ENCODE results near the gene KRT4. TPM values are rescaled to one million over a fixed set of nuclear protein-coding genes. Genes with fewer than 3 reads are reported as not detected.

KRT4 gene
- total and polyA plus RNA-seq, 2 experiments from 2014 or later = not detected

DNA sequence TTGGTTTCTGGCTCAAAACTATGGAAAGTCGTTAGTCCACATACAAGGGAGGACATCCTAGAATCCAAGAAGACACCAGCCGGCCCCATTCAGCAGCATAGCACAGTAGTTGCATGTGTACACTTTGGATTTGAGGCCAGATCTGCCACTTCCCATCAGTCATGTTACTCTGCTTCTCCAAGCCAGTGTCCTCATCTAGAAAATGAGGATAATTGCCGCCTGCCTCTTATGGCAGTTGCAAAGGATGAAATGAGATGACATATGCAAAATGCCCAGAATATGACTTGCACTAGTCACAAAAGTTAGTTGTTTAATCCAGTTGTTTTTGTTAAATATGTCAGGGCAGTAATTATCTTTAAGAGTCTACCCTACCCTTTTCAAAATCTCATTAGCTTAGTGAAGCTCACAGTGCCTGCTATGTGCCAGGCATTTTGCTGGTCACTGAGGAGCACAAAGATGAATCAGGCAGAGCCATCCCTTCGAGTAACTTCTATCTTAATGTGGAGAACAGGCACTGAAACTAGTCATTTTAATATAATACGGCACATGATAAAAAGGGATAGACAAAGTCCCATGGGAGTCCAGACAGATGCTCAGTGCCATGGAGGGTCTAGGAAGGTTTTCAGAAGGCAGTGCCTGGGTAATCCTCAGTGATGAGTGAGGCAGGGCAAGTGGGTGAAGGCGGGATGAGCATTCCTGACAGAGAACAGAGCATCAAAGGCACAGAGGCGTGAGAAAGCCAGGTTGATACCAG is 30.2 kb downstream of the KRT4 start:
- H3K4me1 Mint-ChIP-seq = no peaks in the 10 kb centered on the region; the same call in 2 of the 3 replicates
- DNase-seq (ENCODE audit: low spot score) (no peak), ATAC-seq (no peak)
- H3K9me2 ChIP-seq (ENCODE audit: insufficient read depth) = no peaks in the 10 kb centered on the region
- H3K4me1 ChIP-seq (ENCODE audit: insufficient read depth) = no peaks in the 10 kb centered on the region
- no peaks in the 10 kb centered on the region for H4K20me1 ChIP-seq (replicated peaks; ENCODE audit: insufficient read depth)
- TF ChIP-seq ZNF114 (CRISPR knock-in tag; IDR thresholded peaks at IDR 0.05) (no peak), ZNF331 (CRISPR knock-in tag; IDR thresholded peaks at IDR 0.05; ENCODE audit: low read depth) (no peak), NANOG (IDR thresholded peaks at IDR 0.05; ENCODE audit: borderline replicate concordance) (no peak), POLR2AphosphoS5 (IDR thresholded peaks at IDR 0.05; ENCODE audit: low read depth) (no peak), CREB1 (CRISPR knock-in tag; IDR thresholded peaks at IDR 0.05; ENCODE audit: low read depth) (no peak)
- TF ChIP-seq, protein P1, sequence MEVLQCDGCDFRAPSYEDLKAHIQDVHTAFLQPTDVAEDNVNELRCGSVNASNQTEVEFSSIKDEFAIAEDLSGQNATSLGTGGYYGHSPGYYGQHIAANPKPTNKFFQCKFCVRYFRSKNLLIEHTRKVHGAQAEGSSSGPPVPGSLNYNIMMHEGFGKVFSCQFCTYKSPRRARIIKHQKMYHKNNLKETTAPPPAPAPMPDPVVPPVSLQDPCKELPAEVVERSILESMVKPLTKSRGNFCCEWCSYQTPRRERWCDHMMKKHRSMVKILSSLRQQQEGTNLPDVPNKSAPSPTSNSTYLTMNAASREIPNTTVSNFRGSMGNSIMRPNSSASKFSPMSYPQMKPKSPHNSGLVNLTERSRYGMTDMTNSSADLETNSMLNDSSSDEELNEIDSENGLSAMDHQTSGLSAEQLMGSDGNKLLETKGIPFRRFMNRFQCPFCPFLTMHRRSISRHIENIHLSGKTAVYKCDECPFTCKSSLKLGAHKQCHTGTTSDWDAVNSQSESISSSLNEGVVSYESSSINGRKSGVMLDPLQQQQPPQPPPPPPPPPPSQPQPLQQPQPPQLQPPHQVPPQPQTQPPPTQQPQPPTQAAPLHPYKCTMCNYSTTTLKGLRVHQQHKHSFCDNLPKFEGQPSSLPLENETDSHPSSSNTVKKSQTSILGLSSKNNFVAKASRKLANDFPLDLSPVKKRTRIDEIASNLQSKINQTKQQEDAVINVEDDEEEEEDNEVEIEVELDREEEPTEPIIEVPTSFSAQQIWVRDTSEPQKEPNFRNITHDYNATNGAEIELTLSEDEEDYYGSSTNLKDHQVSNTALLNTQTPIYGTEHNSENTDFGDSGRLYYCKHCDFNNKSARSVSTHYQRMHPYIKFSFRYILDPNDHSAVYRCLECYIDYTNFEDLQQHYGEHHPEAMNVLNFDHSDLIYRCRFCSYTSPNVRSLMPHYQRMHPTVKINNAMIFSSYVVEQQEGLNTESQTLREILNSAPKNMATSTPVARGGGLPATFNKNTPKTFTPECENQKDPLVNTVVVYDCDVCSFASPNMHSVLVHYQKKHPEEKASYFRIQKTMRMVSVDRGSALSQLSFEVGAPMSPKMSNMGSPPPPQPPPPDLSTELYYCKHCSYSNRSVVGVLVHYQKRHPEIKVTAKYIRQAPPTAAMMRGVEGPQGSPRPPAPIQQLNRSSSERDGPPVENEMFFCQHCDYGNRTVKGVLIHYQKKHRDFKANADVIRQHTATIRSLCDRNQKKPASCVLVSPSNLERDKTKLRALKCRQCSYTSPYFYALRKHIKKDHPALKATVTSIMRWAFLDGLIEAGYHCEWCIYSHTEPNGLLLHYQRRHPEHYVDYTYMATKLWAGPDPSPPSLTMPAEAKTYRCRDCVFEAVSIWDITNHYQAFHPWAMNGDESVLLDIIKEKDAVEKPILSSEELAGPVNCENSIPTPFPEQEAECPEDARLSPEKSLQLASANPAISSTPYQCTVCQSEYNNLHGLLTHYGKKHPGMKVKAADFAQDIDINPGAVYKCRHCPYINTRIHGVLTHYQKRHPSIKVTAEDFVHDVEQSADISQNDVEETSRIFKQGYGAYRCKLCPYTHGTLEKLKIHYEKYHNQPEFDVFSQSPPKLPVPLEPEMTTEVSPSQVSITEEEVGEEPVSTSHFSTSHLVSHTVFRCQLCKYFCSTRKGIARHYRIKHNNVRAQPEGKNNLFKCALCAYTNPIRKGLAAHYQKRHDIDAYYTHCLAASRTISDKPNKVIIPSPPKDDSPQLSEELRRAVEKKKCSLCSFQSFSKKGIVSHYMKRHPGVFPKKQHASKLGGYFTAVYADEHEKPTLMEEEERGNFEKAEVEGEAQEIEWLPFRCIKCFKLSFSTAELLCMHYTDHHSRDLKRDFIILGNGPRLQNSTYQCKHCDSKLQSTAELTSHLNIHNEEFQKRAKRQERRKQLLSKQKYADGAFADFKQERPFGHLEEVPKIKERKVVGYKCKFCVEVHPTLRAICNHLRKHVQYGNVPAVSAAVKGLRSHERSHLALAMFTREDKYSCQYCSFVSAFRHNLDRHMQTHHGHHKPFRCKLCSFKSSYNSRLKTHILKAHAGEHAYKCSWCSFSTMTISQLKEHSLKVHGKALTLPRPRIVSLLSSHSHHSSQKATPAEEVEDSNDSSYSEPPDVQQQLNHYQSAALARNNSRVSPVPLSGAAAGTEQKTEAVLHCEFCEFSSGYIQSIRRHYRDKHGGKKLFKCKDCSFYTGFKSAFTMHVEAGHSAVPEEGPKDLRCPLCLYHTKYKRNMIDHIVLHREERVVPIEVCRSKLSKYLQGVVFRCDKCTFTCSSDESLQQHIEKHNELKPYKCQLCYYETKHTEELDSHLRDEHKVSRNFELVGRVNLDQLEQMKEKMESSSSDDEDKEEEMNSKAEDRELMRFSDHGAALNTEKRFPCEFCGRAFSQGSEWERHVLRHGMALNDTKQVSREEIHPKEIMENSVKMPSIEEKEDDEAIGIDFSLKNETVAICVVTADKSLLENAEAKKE (CRISPR knock-in tag; IDR thresholded peaks at IDR 0.05) = no peak
- TF ChIP-seq, protein P2, sequence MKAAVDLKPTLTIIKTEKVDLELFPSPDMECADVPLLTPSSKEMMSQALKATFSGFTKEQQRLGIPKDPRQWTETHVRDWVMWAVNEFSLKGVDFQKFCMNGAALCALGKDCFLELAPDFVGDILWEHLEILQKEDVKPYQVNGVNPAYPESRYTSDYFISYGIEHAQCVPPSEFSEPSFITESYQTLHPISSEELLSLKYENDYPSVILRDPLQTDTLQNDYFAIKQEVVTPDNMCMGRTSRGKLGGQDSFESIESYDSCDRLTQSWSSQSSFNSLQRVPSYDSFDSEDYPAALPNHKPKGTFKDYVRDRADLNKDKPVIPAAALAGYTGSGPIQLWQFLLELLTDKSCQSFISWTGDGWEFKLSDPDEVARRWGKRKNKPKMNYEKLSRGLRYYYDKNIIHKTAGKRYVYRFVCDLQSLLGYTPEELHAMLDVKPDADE (IDR thresholded peaks at IDR 0.05) = no peak
- no peaks in the 10 kb centered on the region for H3F3A ChIP-seq (replicated peaks; ENCODE audit: low read depth)
- H3K4me3 Mint-ChIP-seq = no peak overlapping the region
- H2AFZ ChIP-seq = no peak overlapping the region
- no peaks in the 10 kb centered on the region for H3K27me3 ChIP-seq (ENCODE audit: insufficient read depth)
- H3K4me3 ChIP-seq = no peak overlapping the region
- H3K36me3 ChIP-seq (ENCODE audit: insufficient read depth) = no peaks in the 10 kb centered on the region
- H3K27ac ChIP-seq (ENCODE audit: low read depth) = no peak overlapping the region
- H3K36me3 Mint-ChIP-seq (ENCODE audit: low read depth) = no peaks in the 10 kb centered on the region
- H3K27ac Mint-ChIP-seq = no peak overlapping the region
- H3K4me2 ChIP-seq = no peak overlapping the region
- H3K27me3 Mint-ChIP-seq (ENCODE audit: insufficient read depth, low read depth, poor library complexity) = no peaks in the 10 kb centered on the region
- H3K79me2 ChIP-seq (replicated peaks; ENCODE audit: insufficient read depth) = no peaks in the 10 kb centered on the region
- no peaks in the 10 kb centered on the region for H3K9me3 Mint-ChIP-seq
